HEK293T (cell line): Measurements from ENCODE around the gene RP2.

Source experiments
- ARNT ChIP-seq: fragments of 450-650 bp; IDR thresholded peaks from 2 replicates; pipeline ENCODE4 v1.6.1; 2017; ENCODE audit warnings: mild to moderate bottlenecking
- BHLHE40 ChIP-seq: fragments of 450-650 bp; IDR thresholded peaks from 2 replicates; pipeline ENCODE4 v1.6.1; 2016; ENCODE audit warnings: mild to moderate bottlenecking, moderate library complexity, borderline replicate concordance
- ELF4 ChIP-seq: fragments of 450-650 bp; IDR thresholded peaks from 2 replicates; pipeline ENCODE4 v1.6.1; 2017; ENCODE audit warnings: antibody characterized with exemption
- FOXA1 ChIP-seq: fragments of 450-650 bp; IDR thresholded peaks from 2 replicates; pipeline ENCODE4 v1.6.1; 2016; ENCODE audit warnings: mild to moderate bottlenecking
- FOXK2 ChIP-seq: fragments of 450-650 bp; IDR thresholded peaks from 2 replicates; pipeline ENCODE4 v1.6.1; 2016; ENCODE audit warnings: mild to moderate bottlenecking
- FOXM1 ChIP-seq: fragments of 450-650 bp; IDR thresholded peaks from 2 replicates; pipeline ENCODE4 v1.6.1; 2017; ENCODE audit warnings: mild to moderate bottlenecking, borderline replicate concordance
- HDGF ChIP-seq: fragments of 450-650 bp; IDR thresholded peaks from 2 replicates; pipeline ENCODE4 v1.6.1; 2017; ENCODE audit warnings: antibody characterized with exemption, borderline replicate concordance
- LEF1 ChIP-seq: fragments of 450-650 bp; IDR thresholded peaks from 2 replicates; pipeline ENCODE4 v1.6.1; 2017; ENCODE audit warnings: mild to moderate bottlenecking, borderline replicate concordance
- PKNOX1 ChIP-seq: fragments of 450-650 bp; IDR thresholded peaks from 2 replicates; pipeline ENCODE4 v1.6.1; 2016
- TARDBP ChIP-seq: fragments of 450-650 bp; IDR thresholded peaks from 2 replicates; pipeline ENCODE4 v1.6.1; 2016

GRCh38 chrX:46823481-46823880 is 13.4 kb upstream of the RP2 start:
- TF ChIP-seq BHLHE40 (no peak), FOXM1 (no peak), ARNT (no peak), HDGF (no peak), TARDBP (no peak), ELF4 (no peak), PKNOX1 (no peak), FOXA1 (no peak), FOXK2 (no peak), LEF1 (no peak)
